ENCODE measurements around the gene AHSA1. TPM values are rescaled to one million over a fixed set of nuclear protein-coding genes. Genes with fewer than 3 reads are reported as not detected.

Gene AHSA1
- total and polyA plus RNA-seq, 2 experiments from 2014 or later = 177 to 213 TPM

- Histone ChIP-seq H3K4me3 (no peak overlapping the region), H2AFZ (no peak overlapping the region), H3K36me3 (ENCODE audit: insufficient read depth) (no peaks in the 10 kb centered on the region), H3K4me2 (no peak overlapping the region), H4K20me1 (replicated peaks; ENCODE audit: insufficient read depth) (no peaks in the 10 kb centered on the region), H3K9me2 (ENCODE audit: insufficient read depth) (no peaks in the 10 kb centered on the region), H3K4me1 (ENCODE audit: insufficient read depth) (peaks cover 10% of the 10 kb centered on the region), H3K27ac (ENCODE audit: low read depth) (no peak overlapping the region), H3K79me2 (replicated peaks; ENCODE audit: insufficient read depth) (no peaks in the 10 kb centered on the region), H3F3A (replicated peaks; ENCODE audit: low read depth) (no peaks in the 10 kb centered on the region), H3K27me3 (ENCODE audit: insufficient read depth) (no peaks in the 10 kb centered on the region)
- DNase-seq (ENCODE audit: low spot score) (no peak), ATAC-seq (peak; percentile 47)
- Mint-ChIP-seq H3K4me3 (no peak overlapping the region), H3K27me3 (ENCODE audit: insufficient read depth, low read depth, poor library complexity) (peaks cover 4% of the 10 kb centered on the region), H3K9me3 (no peaks in the 10 kb centered on the region; the same call in 2 of the 3 replicates), H3K4me1 (peaks cover 27% of the 10 kb centered on the region), H3K27ac (no peak overlapping the region), H3K36me3 (ENCODE audit: low read depth) (no peaks in the 10 kb centered on the region)
- TF ChIP-seq CREB1 (CRISPR knock-in tag; IDR thresholded peaks at IDR 0.05; ENCODE audit: low read depth) = no peak
- no peak for TF ChIP-seq ETS1 (IDR thresholded peaks at IDR 0.05)
- no peak for TF ChIP-seq POLR2AphosphoS5 (IDR thresholded peaks at IDR 0.05; ENCODE audit: low read depth)
- no peak for TF ChIP-seq CTCF (conservative IDR thresholded peaks at IDR 0.05; ENCODE audit: low read depth in 2 of 2)
- TF ChIP-seq STAT1 (IDR thresholded peaks at IDR 0.05; ENCODE audit: unreplicated experiment) = no peak
- no peak for TF ChIP-seq EZH2phosphoT487 (IDR thresholded peaks at IDR 0.05; ENCODE audit: unreplicated experiment)
Measured at GRCh38 chr14:77475432-77476115, 17.7 kb downstream of the AHSA1 start.

- H3K79me2 ChIP-seq (replicated peaks; ENCODE audit: insufficient read depth) = no peaks in the 10 kb centered on the region
- H3K36me3 ChIP-seq (ENCODE audit: insufficient read depth) = no peaks in the 10 kb centered on the region
- Mint-ChIP-seq H3K36me3 (ENCODE audit: low read depth) (no peaks in the 10 kb centered on the region), H3K4me1 (peaks cover 14% of the 10 kb centered on the region), H3K27ac (no peak overlapping the region), H3K9me3 (no peaks in the 10 kb centered on the region), H3K4me3 (no peak overlapping the region), H3K27me3 (ENCODE audit: insufficient read depth, low read depth, poor library complexity) (peaks cover 2% of the 10 kb centered on the region)
- 0 out of 2 replicates have a peak, but pooled peaks cover under 1% of the 10 kb centered on the region for H3K4me1 ChIP-seq (ENCODE audit: insufficient read depth)
- H3K27ac ChIP-seq (ENCODE audit: low read depth) = no peak overlapping the region
- H3F3A ChIP-seq (replicated peaks; ENCODE audit: low read depth) = no peaks in the 10 kb centered on the region
- no peaks in the 10 kb centered on the region for H3K9me2 ChIP-seq (ENCODE audit: insufficient read depth)
- no peaks in the 10 kb centered on the region for H4K20me1 ChIP-seq (replicated peaks; ENCODE audit: insufficient read depth)
- no peaks in the 10 kb centered on the region for H3K27me3 ChIP-seq (ENCODE audit: insufficient read depth)
- no peak overlapping the region for H3K4me2 ChIP-seq
- no peak for DNase-seq (ENCODE audit: low spot score)
- no peak overlapping the region for H3K4me3 ChIP-seq
- H2AFZ ChIP-seq = no peak overlapping the region
- ATAC-seq = peak; percentile 24; the same call in 2 of the 3 replicates
- TF ChIP-seq EZH2 (IDR thresholded peaks at IDR 0.05; ENCODE audit: low read depth, unreplicated experiment) (no peak), JUNB (IDR thresholded peaks at IDR 0.05; ENCODE audit: unreplicated experiment) (no peak), STAT1 (IDR thresholded peaks at IDR 0.05; ENCODE audit: unreplicated experiment) (no peak), ETS1 (IDR thresholded peaks at IDR 0.05) (no peak), REST (IDR thresholded peaks at IDR 0.05; ENCODE audit: unreplicated experiment) (no peak)
Measured at GRCh38 chr14:77478029-77478428, 20.1 kb downstream of the AHSA1 start.
